NB4 (cell line): ENCODE data around the gene NPAS1.

Experiments used
- CTCF ChIP-seq: IDR thresholded peaks from one replicate; pipeline ENCODE4 v1.5.1; 2012; ENCODE audit warnings: low read depth, low read length
- MYC ChIP-seq: IDR thresholded peaks from 2 replicates; pipeline ENCODE4 v1.6.1; 2011; ENCODE audit warnings: low read depth, low read length
- POLR2A ChIP-seq: IDR thresholded peaks from 2 replicates; pipeline ENCODE4 v1.6.1; 2011; ENCODE audit warnings: mild to moderate bottlenecking; ENCODE audit not compliant: insufficient read length; ENCODE audit errors: extremely low read depth
- TF ChIP-seq, protein P1 (sequence below): IDR thresholded peaks from 2 replicates; pipeline ENCODE4 v1.6.1; 2011; ENCODE audit warnings: low read depth, low read length

DNA sequence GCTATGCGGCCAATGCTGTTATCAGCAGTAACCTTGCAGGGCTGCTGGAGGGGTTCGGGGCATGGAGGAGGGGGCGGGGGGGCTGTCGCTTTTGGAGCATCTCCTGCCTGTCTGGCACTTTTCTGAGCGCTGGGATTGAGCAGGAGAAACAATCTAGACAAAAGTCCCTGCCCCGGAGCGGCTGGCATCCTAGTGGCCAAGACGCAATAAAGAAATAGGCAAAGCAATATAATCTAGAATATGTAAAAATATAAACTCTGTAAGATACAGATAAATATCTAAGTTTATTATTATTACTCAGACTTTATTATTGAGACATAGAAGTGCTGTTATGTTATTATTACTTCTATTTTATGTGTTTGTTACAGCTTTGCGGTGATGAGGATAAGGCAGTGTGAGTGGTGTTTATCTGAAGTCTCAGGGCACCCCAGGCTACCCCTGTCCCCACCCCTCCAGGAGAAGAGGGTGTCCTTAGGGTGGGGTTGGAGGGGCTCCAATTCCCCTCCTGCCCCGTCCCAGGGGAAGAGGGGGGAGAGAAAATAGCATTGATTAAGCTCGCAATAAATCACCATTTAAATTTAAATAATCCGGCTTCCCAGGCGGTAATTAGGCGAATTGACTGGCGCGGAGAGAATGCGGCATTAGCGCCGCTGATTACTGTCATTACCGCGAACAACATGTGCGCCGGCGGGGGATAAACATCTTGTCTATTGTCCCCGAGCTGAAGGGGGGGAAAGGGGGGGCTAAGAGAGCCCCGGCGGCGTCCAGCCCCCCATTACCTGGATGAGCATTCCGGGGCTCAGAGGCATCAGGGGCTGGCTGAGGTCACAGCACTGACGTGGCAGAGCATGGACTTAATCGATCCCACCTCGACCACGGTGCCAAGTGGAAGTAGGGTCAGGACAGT is 3.2 kb downstream of the NPAS1 start:
- TF ChIP-seq POLR2A: no peak
- no peak for TF ChIP-seq CTCF
- TF ChIP-seq, protein P1, sequence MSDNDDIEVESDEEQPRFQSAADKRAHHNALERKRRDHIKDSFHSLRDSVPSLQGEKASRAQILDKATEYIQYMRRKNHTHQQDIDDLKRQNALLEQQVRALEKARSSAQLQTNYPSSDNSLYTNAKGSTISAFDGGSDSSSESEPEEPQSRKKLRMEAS: no peak
- TF ChIP-seq MYC: no peak
